Skeletal muscle cell (primary cell): ENCODE data around the gene RPL26.

ENCODE experiments used
- DNase-seq: peaks from one replicate; pipeline ENCODE4 v3.0.0-alpha.2; 2010; ENCODE audit warnings: low read depth
- H3K4me3 ChIP-seq: 2 replicates; pipeline ENCODE4 v1.5.1; 2011; ENCODE audit warnings: low read depth, mild to moderate bottlenecking, control low read depth, low read length, moderate library complexity

RPL26 gene

GRCh38 chr17:8337802-8338752 is 44.9 kb downstream of the RPL26 start:
- no peak overlapping the region for H3K4me3 ChIP-seq
- no peak for DNase-seq

- no peak for DNase-seq
- H3K4me3 ChIP-seq = no peak overlapping the region
Measured at GRCh38 chr17:8333281-8333680, 49.7 kb downstream of the RPL26 start.

- no peak overlapping the region for H3K4me3 ChIP-seq
- DNase-seq = no peak
Measured at GRCh38 chr17:8332688-8333087, 50.3 kb downstream of the RPL26 start.

- no peak overlapping the region for H3K4me3 ChIP-seq
- DNase-seq = no peak
Measured at GRCh38 chr17:8332128-8332527, 50.9 kb downstream of the RPL26 start.
